DMS153 treated with DMSO at 0.1 percent for 48 hours (cell line): ENCODE measurements around the gene CFAP52.
A peak's percentile ranks its signal among the peaks of the same experiment; 100 is the strongest.
"Not testable (repeated sequence)": the region's sequence is repeated elsewhere in the genome, so short reads cannot be mapped to it uniquely, and the experiment has no call there.

Experiments used
- DNase-seq: peaks from one replicate; lab custom pipeline; 2025; ENCODE audit not compliant: unreplicated experiment; lab: John Stamatoyannopoulos, UW

CFAP52 gene

GRCh38 chr17:9644910-9645751 lies 68.7 kb downstream of the CFAP52 start, which contains the start of gene USP43:
USP43 (plus strand) TSS chr17:9645517; CDS start chr17:9645633, 116 bp downstream.
- no peak for DNase-seq

DNA sequence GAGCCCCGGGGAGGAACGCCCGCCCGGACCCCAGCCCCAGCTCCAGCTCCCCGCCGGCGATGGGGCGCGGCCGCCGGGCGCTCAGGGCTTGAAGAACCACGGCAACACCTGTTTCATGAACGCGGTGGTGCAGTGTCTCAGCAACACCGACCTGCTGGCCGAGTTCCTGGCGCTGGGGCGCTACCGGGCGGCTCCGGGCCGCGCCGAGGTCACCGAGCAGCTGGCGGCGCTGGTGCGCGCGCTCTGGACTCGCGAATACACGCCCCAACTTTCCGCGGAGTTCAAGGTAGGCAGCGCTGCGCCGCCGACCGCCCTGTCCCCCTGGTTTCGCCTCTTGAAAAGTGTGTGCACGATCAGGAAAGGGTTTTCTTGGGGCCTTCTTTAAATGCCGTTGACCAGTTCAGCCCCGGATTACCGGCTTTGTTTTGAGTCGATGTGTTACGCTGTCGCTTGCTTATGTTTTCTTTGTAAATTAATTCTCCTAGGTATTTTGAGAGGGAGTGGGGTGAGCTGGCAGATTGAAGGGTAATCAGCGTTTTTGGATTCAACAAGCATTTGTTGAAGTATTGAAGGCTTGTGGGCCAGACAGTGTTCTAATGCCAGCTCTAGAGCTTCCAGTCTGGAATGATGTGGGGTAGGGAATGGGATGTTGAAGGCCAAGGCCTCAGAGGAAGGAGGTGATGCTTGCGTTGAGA lies 69.6 kb downstream of the CFAP52 start:
- DNase-seq, result peak; percentile 4

- no peak for DNase-seq
These were observed 70.1 kb downstream of the CFAP52 start for GRCh38 chr17:9646546-9646885.

DNA sequence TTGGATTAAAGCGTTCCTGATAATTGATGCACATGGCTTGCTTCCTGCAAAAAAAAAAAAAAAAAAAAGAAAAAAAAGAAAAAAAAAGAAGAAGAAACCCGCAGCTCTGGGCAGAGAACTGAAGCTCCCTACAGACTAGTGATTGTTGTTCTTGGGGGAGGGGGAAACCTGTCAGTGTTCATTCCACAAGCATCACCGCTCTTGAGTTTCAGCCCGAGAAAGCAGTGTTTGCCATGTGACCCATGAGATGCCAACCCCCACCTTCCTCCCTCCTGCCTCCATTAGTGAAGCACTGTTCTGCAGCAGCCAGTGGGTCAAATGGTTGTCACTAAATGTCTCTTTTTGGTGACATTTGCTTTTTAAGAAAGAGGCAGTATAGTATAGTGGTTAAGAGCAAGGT lies 70.6 kb downstream of the CFAP52 start:
- no peak for DNase-seq

DNA sequence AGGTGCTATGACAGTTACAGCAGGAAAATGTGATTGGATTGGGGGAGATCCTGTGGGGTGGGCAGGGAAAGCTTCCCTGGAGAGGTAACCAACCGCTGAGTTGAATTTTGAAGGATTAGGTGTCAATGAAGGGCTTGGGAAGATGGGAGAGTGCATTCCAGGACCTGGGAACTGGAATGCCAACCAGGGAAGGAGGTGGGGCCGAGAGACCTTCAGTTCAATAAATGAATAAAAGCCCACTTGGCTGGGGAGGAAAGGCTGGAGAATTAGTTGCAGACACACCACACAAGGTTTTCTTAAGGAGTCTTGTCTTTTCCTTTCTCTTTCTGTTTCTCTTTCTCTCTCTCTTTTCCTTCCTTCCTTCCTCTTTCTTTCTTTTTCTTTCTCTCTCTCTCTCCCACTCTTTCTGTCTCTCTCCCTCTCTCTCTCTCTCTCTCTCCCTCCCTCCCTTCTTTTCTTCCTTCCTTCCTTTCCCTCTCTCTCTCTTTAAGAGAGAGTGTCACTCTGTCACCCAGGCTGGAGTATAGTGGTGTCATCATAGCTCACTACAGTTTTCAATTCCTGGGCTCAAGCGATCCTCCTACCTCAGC lies 72.2 kb downstream of the CFAP52 start:
- DNase-seq, result no peak

DNA sequence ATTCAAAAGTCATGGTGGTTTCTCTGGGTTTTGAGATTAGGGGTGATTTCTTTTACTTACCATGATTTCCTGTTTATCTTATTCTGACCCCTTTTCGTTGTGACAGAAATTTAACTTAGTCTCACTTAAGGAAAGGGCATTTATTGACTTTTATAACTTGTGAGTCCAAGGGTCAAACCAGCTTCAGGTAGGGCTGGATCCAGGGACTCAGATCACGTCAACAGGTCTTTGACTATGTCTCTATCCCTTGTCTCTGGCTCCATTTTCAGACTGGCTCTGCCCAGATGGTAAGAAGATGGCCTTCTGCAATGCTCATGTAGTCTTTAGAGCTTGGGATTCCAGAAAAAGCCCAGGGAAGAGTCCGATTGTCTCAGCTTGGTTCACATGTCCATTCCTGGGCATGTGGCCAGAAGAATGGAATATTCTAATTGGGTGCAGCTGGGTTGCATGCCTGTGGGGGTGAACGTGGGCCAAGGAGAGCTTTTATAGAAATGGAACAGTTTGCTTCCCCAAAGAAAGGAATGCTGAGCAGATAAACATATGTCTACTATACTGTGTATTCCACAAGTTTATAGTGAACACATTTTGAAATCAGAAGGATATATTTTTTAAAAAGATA lies 82.3 kb downstream of the CFAP52 start:
- DNase-seq, result no peak

DNA sequence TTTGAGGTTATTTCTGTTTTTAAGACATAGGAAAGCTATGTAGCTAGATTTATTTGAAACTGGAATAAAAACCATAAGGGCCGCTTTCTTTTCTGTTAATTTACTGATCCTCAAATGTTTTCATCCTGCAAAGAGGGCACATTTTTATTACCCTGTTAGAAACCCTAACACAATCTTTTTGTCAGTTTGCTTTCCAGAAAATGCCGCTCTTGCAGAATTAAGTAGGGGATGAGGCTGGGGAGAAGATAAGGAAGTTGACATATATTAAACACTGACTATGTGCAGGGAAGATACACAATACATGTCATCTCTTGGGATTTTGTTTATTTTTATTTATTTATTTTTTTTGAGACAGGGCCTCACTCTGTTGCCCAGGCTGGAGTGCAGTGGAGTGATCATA lies 84.6 kb downstream of the CFAP52 start:
- no peak for DNase-seq

DNA sequence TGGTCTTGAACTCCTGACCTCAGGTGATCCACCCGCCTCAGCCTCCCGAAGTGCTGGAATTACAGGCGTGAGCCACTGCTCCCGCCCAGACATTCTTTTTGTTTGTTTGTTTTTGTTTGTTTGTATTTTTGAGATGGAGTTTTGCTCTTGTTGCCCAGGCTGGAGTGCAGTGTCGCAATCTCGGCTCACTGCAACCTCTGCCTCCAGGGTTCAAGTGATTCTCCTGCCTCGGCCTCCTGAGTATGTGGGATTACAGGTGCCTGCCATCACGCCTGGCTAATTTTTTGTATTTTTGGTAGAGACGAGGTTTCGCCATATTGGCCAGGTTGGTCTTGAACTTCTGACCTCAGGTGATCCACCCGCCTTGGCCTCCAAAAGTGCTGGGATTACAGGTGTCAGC lies 87.1 kb downstream of the CFAP52 start:
- not testable (repeated sequence) for DNase-seq

- DNase-seq, result no peak
These were observed 90.1 kb downstream of the CFAP52 start for GRCh38 chr17:9666461-9667050.

GRCh38 chr17:9668517-9668916 lies 92.1 kb downstream of the CFAP52 start:
- no peak for DNase-seq

GRCh38 chr17:9669551-9670008 lies 93.1 kb downstream of the CFAP52 start:
- no peak for DNase-seq

DNA sequence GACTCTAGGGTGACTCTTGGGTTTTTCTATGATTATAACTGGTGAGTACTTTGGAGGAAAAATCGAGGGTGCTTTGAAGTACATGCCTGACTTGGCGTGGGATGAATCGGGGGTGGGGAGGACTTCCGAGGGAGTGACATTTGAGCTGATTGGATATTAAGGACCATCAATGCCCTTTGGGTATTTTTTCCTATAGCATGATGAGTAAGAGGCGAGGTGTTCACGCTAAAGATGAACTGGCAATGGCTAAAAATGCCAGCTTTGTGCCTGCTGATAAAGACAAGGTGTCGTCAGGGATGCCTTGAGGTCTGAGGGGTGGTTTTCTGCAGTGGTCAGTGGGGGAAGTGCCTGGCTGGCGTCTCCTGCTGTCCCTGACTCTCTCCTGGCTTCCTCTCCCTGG lies 94.2 kb downstream of the CFAP52 start:
- DNase-seq, result no peak

GRCh38 chr17:9671559-9671958 lies 95.1 kb downstream of the CFAP52 start:
- DNase-seq, result no peak

DNA sequence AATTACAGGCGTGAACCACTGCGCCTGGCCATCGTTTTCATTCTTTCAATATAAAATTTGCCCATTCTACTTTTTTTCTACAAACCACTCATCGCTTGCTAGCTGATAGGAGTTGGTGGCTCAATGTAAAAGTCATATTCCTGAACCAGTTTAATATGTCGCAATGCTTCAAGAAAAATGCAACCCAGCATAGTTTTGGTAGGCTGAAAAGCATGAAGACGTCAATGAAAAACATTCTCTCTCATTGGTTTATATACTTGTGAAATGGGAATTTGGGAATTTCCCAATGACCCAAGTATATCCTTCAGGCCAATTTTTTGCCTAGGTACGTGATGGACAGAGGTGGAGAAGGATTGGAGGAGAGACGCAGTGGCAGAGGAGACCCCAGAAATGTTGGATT lies 95.8 kb downstream of the CFAP52 start:
- DNase-seq, result no peak

- no peak for DNase-seq
These were observed 96.2 kb downstream of the CFAP52 start for GRCh38 chr17:9672691-9673090.

GRCh38 chr17:9676084-9676483 lies 99.6 kb downstream of the CFAP52 start:
- no peak for DNase-seq

GRCh38 chr17:9676820-9677310 lies 100.4 kb downstream of the CFAP52 start:
- no peak for DNase-seq

DNA sequence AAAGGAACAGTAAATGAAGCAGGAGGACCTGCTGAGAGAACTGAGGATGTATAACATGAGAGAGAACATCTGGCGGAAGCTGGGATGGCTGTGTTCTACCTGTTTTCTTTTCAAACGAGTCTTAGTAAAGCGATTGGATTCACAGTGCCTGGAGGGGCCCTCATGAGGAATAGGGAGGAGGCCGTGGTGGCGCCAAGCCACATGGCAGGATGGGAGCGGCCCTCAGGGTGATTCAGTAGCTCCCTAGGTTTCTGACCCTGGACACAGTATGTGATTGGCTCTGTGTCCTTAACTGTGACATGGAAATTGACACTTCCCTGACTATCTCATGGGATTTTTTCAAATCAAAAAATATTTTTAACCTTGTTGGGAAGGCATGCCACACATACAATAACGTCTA lies 101.0 kb downstream of the CFAP52 start:
- DNase-seq, result no peak

DNA sequence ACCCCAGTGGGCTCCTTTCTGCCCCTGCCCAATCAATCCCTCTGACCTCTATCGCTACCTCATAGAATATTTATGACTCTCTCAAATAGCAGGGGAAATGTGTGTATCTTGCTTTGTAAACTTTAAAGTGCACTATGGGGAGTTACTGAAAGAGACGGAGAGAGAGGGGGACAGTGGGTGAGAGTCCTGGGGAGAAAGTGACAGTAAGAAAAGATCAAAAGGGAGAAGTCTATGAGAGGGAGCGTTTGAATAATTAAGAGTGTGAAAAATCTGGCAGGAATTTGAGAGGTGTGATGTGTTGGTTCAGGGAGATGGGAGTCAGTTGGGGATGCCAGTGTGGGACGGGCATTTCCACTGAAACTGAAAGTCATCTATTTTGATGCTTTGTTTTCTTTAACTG lies 101.5 kb downstream of the CFAP52 start:
- DNase-seq, result no peak

DNA sequence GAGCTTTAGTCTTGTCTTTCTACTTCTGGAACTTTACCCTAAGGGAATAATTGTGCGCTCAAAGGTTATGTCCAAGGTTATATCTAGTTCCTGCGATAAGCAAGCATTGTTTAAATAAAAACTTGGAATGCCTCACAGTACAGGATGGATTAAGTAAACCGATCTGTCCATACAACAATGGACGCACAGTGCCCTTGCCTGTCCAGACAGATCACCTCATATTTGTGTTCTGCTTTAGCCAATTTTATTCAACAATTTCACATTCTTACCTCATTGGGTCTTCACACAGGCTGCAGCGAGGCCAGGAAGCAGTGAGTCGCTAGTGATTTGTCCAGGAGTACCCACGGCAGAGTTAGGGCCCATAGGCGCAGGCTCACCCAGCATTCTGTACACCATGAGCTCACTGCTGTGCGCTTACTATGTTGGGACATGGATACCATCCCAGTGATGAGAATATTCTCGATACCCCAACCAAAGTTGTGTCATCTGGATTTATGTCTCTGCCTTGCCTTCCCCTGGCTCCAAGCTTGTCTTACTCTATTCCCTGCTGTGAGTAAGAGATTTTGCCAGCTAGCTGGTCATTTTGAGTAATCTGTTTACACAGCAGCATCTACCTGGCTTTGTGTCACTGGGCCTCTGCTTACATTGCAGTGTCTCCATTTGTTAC lies 108.6 kb downstream of the CFAP52 start:
- DNase-seq, result no peak
